Measurements from ENCODE around the gene PTPN9.

The PTPN9 gene

GRCh38 chr15:75538376-75538775 lies 40.7 kb downstream of the PTPN9 start:
- no peaks in the 10 kb centered on the region for H4K20me1 ChIP-seq (ENCODE audit: insufficient read depth, low read length)

GRCh38 chr15:75533945-75534344 lies 45.2 kb downstream of the PTPN9 start:
- H3K9ac ChIP-seq (ENCODE audit: low read length) = no peak overlapping the region
- no peaks in the 10 kb centered on the region for H3K4me1 ChIP-seq (ENCODE audit: low read length)
- DNase-seq = no peak
- no peak overlapping the region for H2AFZ ChIP-seq (ENCODE audit: low read length)
- no peaks in the 10 kb centered on the region for H3K79me2 ChIP-seq (ENCODE audit: low read length)
- peaks cover 4% of the 10 kb centered on the region; the same call in 1 of the 2 replicates for H3F3A ChIP-seq (ENCODE audit: insufficient read depth, low read length)
- no peak overlapping the region for H3K27ac ChIP-seq (ENCODE audit: low read length)
- no peak overlapping the region for H3K4me3 ChIP-seq (ENCODE audit: low read length)
- no peak overlapping the region for H3K4me2 ChIP-seq (ENCODE audit: low read depth, low read length)
- H3K36me3 ChIP-seq (replicated peaks; ENCODE audit: insufficient read depth, low read length) = no peaks in the 10 kb centered on the region
- H3K9me2 ChIP-seq (replicated peaks; ENCODE audit: insufficient read depth, low read length) = no peaks in the 10 kb centered on the region
- no peak for TF ChIP-seq EZH2phosphoT487 (IDR thresholded peaks at IDR 0.05; ENCODE audit: low read length)
- TF ChIP-seq, protein P1, sequence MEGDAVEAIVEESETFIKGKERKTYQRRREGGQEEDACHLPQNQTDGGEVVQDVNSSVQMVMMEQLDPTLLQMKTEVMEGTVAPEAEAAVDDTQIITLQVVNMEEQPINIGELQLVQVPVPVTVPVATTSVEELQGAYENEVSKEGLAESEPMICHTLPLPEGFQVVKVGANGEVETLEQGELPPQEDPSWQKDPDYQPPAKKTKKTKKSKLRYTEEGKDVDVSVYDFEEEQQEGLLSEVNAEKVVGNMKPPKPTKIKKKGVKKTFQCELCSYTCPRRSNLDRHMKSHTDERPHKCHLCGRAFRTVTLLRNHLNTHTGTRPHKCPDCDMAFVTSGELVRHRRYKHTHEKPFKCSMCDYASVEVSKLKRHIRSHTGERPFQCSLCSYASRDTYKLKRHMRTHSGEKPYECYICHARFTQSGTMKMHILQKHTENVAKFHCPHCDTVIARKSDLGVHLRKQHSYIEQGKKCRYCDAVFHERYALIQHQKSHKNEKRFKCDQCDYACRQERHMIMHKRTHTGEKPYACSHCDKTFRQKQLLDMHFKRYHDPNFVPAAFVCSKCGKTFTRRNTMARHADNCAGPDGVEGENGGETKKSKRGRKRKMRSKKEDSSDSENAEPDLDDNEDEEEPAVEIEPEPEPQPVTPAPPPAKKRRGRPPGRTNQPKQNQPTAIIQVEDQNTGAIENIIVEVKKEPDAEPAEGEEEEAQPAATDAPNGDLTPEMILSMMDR (IDR thresholded peaks at IDR 0.05; ENCODE audit: low read length) = no peak
- TF ChIP-seq EZH2 (optimal IDR thresholded peaks at IDR 0.05; ENCODE audit: low read depth, low read length) = no peak
- H3K9me3 ChIP-seq (replicated peaks; ENCODE audit: insufficient read depth, low read length) = no peaks in the 10 kb centered on the region
- no peaks in the 10 kb centered on the region for H4K20me1 ChIP-seq (ENCODE audit: insufficient read depth, low read length)
- no peaks in the 10 kb centered on the region for H3K27me3 ChIP-seq (replicated peaks; ENCODE audit: insufficient read depth, low read length)

More at GRCh38 chr15:75538376-75538775, 40.7 kb downstream of the PTPN9 start:
- no peaks in the 10 kb centered on the region for H3K9me3 ChIP-seq (replicated peaks; ENCODE audit: insufficient read depth, low read length)
- no peak overlapping the region for H3K4me3 ChIP-seq (ENCODE audit: low read length)
- DNase-seq = no peak
- H3K9ac ChIP-seq (ENCODE audit: low read length) = no peak overlapping the region
- H3K4me1 ChIP-seq (ENCODE audit: low read length) = no peaks in the 10 kb centered on the region
- TF ChIP-seq EZH2phosphoT487 (IDR thresholded peaks at IDR 0.05; ENCODE audit: low read length) (no peak), EZH2 (optimal IDR thresholded peaks at IDR 0.05; ENCODE audit: low read depth, low read length) (no peak)
- TF ChIP-seq, protein P1 (IDR thresholded peaks at IDR 0.05; ENCODE audit: low read length) = no peak
- H3F3A ChIP-seq (ENCODE audit: insufficient read depth, low read length) = no peaks in the 10 kb centered on the region
- H2AFZ ChIP-seq (ENCODE audit: low read length) = no peak overlapping the region
- H3K36me3 ChIP-seq (replicated peaks; ENCODE audit: insufficient read depth, low read length) = no peaks in the 10 kb centered on the region
- H3K27me3 ChIP-seq (replicated peaks; ENCODE audit: insufficient read depth, low read length) = no peaks in the 10 kb centered on the region
- H3K79me2 ChIP-seq (ENCODE audit: low read length) = no peaks in the 10 kb centered on the region
- no peak overlapping the region for H3K27ac ChIP-seq (ENCODE audit: low read length)
- no peak overlapping the region for H3K4me2 ChIP-seq (ENCODE audit: low read depth, low read length)
- H3K9me2 ChIP-seq (replicated peaks; ENCODE audit: insufficient read depth, low read length) = no peaks in the 10 kb centered on the region

GRCh38 chr15:75532413-75533250 lies 46.5 kb downstream of the PTPN9 start:
- H3F3A ChIP-seq (ENCODE audit: insufficient read depth, low read length) = peaks cover 4% of the 10 kb centered on the region; the same call in 1 of the 2 replicates
- H3K79me2 ChIP-seq (ENCODE audit: low read length) = no peaks in the 10 kb centered on the region
- no peak overlapping the region for H3K27ac ChIP-seq (ENCODE audit: low read length)
- peak; percentile 19 for DNase-seq
- H3K4me1 ChIP-seq (ENCODE audit: low read length) = no peaks in the 10 kb centered on the region
- no peaks in the 10 kb centered on the region for H4K20me1 ChIP-seq (ENCODE audit: insufficient read depth, low read length)
- no peaks in the 10 kb centered on the region for H3K9me2 ChIP-seq (replicated peaks; ENCODE audit: insufficient read depth, low read length)
- TF ChIP-seq, protein P1 (IDR thresholded peaks at IDR 0.05; ENCODE audit: low read length) = peak; percentile 30
- no peak for TF ChIP-seq EZH2 (optimal IDR thresholded peaks at IDR 0.05; ENCODE audit: low read depth, low read length)
- no peak overlapping the region for H3K4me2 ChIP-seq (ENCODE audit: low read depth, low read length)
- no peak overlapping the region for H2AFZ ChIP-seq (ENCODE audit: low read length)
- no peaks in the 10 kb centered on the region for H3K36me3 ChIP-seq (replicated peaks; ENCODE audit: insufficient read depth, low read length)
- H3K27me3 ChIP-seq (replicated peaks; ENCODE audit: insufficient read depth, low read length) = no peaks in the 10 kb centered on the region
- no peak overlapping the region for H3K4me3 ChIP-seq (ENCODE audit: low read length)
- H3K9me3 ChIP-seq (replicated peaks; ENCODE audit: insufficient read depth, low read length) = no peaks in the 10 kb centered on the region
- no peak overlapping the region for H3K9ac ChIP-seq (ENCODE audit: low read length)

All from MM.1S (cell line).